A549 treated with dexamethasone at 1 μM for 4 hours (cell line): ENCODE measurements around the gene SERTAD2. TPM values are rescaled to one million over a fixed set of nuclear protein-coding genes. Genes with fewer than 3 reads are reported as not detected.

Source experiments
- total RNA-seq: library from RNA; stranded (reverse); fragments of 200-300 nt; extraction: Qiagen RNA extraction; gene quantifications from 5 replicates; pipeline ENCODE4 v1.2.3, GENCODE V29; 2022

SERTAD2 gene, protein sequence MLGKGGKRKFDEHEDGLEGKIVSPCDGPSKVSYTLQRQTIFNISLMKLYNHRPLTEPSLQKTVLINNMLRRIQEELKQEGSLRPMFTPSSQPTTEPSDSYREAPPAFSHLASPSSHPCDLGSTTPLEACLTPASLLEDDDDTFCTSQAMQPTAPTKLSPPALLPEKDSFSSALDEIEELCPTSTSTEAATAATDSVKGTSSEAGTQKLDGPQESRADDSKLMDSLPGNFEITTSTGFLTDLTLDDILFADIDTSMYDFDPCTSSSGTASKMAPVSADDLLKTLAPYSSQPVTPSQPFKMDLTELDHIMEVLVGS
- total RNA-seq, result 8.2 to 11.7 TPM (median 10.5 TPM) in 5 replicates

DNA sequence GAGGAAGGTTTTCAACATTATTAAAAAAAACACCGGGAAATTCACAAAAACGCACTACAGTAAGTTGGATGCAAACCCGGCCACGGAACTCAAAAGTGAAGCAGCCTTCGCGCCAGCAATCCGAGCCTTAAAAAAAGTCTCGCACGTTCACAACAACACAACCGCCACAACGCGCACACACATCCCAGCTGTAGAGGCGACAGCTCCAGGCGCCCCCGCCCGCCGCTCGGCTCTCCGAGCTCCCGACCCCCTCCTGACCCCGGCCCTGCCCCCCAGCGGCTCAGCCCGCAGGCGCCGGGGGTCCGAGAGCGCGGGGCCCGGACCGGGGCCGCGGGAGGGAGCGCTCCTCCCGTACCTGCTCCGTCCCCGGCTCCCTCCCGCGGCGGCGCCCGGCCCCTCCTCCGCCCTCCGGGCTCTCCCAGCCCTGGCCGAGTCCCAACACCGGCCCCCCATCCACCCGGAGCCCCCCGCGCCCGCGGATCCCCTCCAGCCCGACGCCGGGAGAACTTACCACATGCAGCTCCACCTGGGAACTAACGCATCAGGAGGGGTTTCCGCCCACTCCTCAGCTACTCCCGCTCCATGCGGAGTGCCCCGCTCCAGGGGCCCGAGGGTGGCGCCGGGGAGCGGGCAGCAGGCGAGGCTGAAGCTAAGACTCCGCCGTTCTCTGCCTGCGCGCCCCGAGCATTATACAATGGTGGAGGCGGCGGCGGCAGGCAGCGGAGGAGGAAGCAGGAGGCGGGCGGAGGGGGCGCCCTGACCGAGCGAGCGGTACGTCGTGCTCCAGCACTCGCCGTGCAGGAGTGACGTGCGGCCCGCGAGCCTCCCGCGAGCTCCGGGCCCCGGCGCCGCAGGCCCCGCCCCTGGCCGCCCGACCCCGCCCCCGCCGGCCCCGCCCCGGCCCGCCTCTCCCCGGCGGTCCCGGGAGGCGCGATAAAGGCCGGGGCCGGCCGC is at the start of gene SERTAD2:
TSS of gene SERTAD2 (minus strand) at position 805 of the 954 bp plus-strand sequence. CDS start 17,042 bp downstream, outside the sequence.

Other genes with a start within 250 kb of the SERTAD2 start
- 8.3 to 12.8 TPM (median 11.9 TPM) in 5 replicates for gene LGALSL, start 199.8 kb downstream of the SERTAD2 start, total RNA-seq
- 21.4 to 28.9 TPM (median 23.8 TPM) in 5 replicates for gene AFTPH, start 129.6 kb downstream of the SERTAD2 start, total RNA-seq